GM21576 (cell line): ENCODE measurements around the gene ARID1A.

Experiments used
- ATAC-seq: cut with Tn5 transposase; IDR thresholded peaks from one replicate; pipeline ENCODE4 v1.9.1; 2021; ENCODE audit warnings: mild to moderate bottlenecking, moderate library complexity; ENCODE audit not compliant: unreplicated experiment

The ARID1A gene

GRCh38 chr1:26727476-26727875, 31.7 kb downstream of the ARID1A start:
- ATAC-seq: no peak

GRCh38 chr1:26728645-26729044, 32.8 kb downstream of the ARID1A start:
- ATAC-seq: no peak

- no peak for ATAC-seq
Observed at GRCh38 chr1:26729633-26730032, 33.8 kb downstream of the ARID1A start.

- no peak for ATAC-seq
Observed at GRCh38 chr1:26730695-26731094, 34.9 kb downstream of the ARID1A start.

- no peak for ATAC-seq
Observed at GRCh38 chr1:26731233-26731902, 35.6 kb downstream of the ARID1A start.

GRCh38 chr1:26733392-26733791, 37.6 kb downstream of the ARID1A start:
- ATAC-seq: no peak

GRCh38 chr1:26733982-26734381, 38.2 kb downstream of the ARID1A start:
- ATAC-seq: no peak

GRCh38 chr1:26734501-26735058, 38.8 kb downstream of the ARID1A start:
- no peak for ATAC-seq

- no peak for ATAC-seq
Observed at GRCh38 chr1:26739329-26739914, 43.6 kb downstream of the ARID1A start.

GRCh38 chr1:26740023-26740634, 44.3 kb downstream of the ARID1A start:
- no peak for ATAC-seq

- ATAC-seq: no peak
Observed at GRCh38 chr1:26740952-26741351, 45.1 kb downstream of the ARID1A start.

GRCh38 chr1:26743426-26744059, 47.7 kb downstream of the ARID1A start:
- ATAC-seq: peak; percentile 6

GRCh38 chr1:26744075-26744959, 48.5 kb downstream of the ARID1A start:
- peak; percentile 96 for ATAC-seq

- ATAC-seq: no peak
Observed at GRCh38 chr1:26745191-26745590, 49.4 kb downstream of the ARID1A start.

GRCh38 chr1:26747048-26747447, 51.2 kb downstream of the ARID1A start:
- no peak for ATAC-seq

- no peak for ATAC-seq
Observed at GRCh38 chr1:26748351-26748750, 52.5 kb downstream of the ARID1A start.

GRCh38 chr1:26749458-26749857, 53.6 kb downstream of the ARID1A start:
- no peak for ATAC-seq

GRCh38 chr1:26750428-26750827, 54.6 kb downstream of the ARID1A start:
- ATAC-seq: no peak

- ATAC-seq: no peak
Observed at GRCh38 chr1:26752519-26752918, 56.7 kb downstream of the ARID1A start.

- no peak for ATAC-seq
Observed at GRCh38 chr1:26754086-26754874, 58.5 kb downstream of the ARID1A start.
